Suprapubic skin (tissue), 4 donors: ENCODE measurements around the gene CDK13. TPM values are rescaled to one million over a fixed set of nuclear protein-coding genes. Genes with fewer than 3 reads are reported as not detected.
"Not testable (repeated sequence)": the region's sequence is repeated elsewhere in the genome, so short reads cannot be mapped to it uniquely, and the experiment has no call there.

Source experiments
- DNase-seq, 2 donors: peaks; one replicate each; pipeline ENCODE4 v3.0.0-alpha.2; 2019; ENCODE audit warnings: low spot score in 2 of 2
- H3K27ac ChIP-seq: fragments of 200-600 bp; sonication (generic); one replicate; pipeline ENCODE4 v1.5.1; 2019
- H3K27me3 ChIP-seq: fragments of 200-600 bp; sonication (generic); one replicate; pipeline ENCODE4 v1.5.1; 2019
- H3K36me3 ChIP-seq: fragments of 200-600 bp; sonication (generic); one replicate; pipeline ENCODE4 v1.5.1; 2019
- H3K4me1 ChIP-seq: fragments of 200-600 bp; sonication (generic); one replicate; pipeline ENCODE4 v1.5.1; 2019
- H3K4me3 ChIP-seq: fragments of 200-600 bp; sonication (generic); one replicate; pipeline ENCODE4 v1.5.1; 2019; ENCODE audit warnings: mild to moderate bottlenecking
- H3K9me3 ChIP-seq: fragments of 200-600 bp; sonication (generic); one replicate; pipeline ENCODE4 v1.5.1; 2019
- CTCF ChIP-seq, 2 donors: fragments of 200-600 bp in 1 of 2; fragments of 450-650 bp in 1 of 2; sonication (generic) in 1 of 2; IDR thresholded peaks; one replicate each; pipeline ENCODE4 v1.5.1; 2016 to 2019; ENCODE audit warnings: antibody characterized with exemption in 2 of 2, mild to moderate bottlenecking in 1 of 2, moderate library complexity in 1 of 2
- EP300 ChIP-seq: sonication (generic); formaldehyde crosslinking; IDR thresholded peaks from one replicate; pipeline ENCODE4 v1.6.1; 2017; ENCODE audit warnings: antibody characterized with exemption
- POLR2A ChIP-seq, 2 donors: fragments of 450-650 bp; IDR thresholded peaks; one replicate each; pipeline ENCODE4 v1.6.1; 2017; ENCODE audit warnings: antibody characterized with exemption in 2 of 2, mild to moderate bottlenecking in 2 of 2, moderate library complexity in 2 of 2
- POLR2AphosphoS5 ChIP-seq, 3 donors: sonication (generic); formaldehyde crosslinking; IDR thresholded peaks; one replicate each; pipeline ENCODE4 v1.6.1; 2017; ENCODE audit warnings: antibody characterized with exemption in 3 of 3
- WGBS: methylation state at CpG from one replicate; pipeline ENCODE4 v1.1.5; 2018; 5-methylcytosine and 5-hydroxymethylcytosine counted together
- total RNA-seq, 4 donors: library from RNA; depleted of rRNA; stranded (reverse); fragments of >200 nt; gene quantifications; one replicate each; pipeline ENCODE4 v1.1.0, GENCODE V29; 2016

CDK13 gene
- total RNA-seq, 4 donors from 2014 or later, result 47.1 to 123 (median 75.5) TPM

DNA sequence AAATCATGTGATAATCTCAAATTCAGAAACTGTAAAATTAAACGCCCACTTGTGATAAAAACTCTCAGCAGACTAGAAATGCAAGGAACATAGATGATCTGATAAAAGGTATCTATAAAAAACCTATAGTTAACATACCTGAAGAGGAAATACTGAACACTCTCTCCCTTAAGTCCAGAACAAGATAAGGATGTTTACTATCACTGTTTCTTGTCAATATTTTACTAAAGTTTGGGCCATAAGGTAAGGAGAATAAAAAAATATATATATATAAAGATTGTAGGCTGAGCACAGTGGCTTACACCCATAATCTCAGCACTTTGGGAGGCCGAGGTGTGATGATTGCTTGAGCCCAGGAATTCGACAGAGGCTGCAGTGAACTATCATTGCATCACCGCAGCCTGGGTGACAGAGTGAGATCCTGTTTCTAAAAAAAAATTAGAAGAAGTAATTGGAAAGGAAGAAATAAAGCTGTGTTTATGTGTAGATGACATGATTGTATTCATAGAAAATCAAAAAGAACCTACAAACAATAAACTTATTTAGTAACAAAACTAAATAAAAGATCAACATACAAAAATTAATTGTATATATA, 155.9 kb downstream of the CDK13 start:
- no peak overlapping the region for H3K4me3 ChIP-seq
- DNase-seq, result no peak
- no peak overlapping the region for H3K27ac ChIP-seq
- H3K4me1 ChIP-seq, result no peaks in the 10 kb centered on the region
- H3K9me3 ChIP-seq, result no peaks in the 10 kb centered on the region
- H3K36me3 ChIP-seq, result no peaks in the 10 kb centered on the region
- no peak for TF ChIP-seq POLR2A (IDR thresholded peaks at IDR 0.05)
- TF ChIP-seq POLR2AphosphoS5 (IDR thresholded peaks at IDR 0.05), result no peak
- TF ChIP-seq EP300, result no peak
- no peak for TF ChIP-seq CTCF (IDR thresholded peaks at IDR 0.05)
- 87% methylated on average over 4 of the region's 4 CpGs for WGBS
- no peaks in the 10 kb centered on the region for H3K27me3 ChIP-seq

DNA sequence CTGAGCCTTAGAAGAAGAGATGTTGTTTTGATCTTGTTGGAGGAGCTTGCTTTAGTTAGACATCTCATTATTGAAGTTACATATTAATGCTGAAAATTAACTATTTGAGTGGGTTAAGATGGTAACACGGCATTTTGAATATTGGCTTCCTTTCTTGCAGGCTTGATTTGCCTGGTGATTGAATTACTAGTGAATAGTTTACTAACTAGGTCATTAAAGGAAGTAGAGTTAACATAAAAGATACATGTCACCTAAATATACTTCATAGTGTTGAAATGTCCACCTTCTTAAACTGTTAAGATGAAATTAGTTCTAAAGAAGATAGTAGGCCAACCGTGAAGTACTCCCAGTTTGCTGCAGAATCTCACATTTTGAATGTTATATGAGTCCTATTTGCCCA, 165.9 kb downstream of the CDK13 start:
- Histone ChIP-seq H3K4me3 (no peak overlapping the region), H3K27me3 (no peaks in the 10 kb centered on the region), H3K4me1 (no peaks in the 10 kb centered on the region), H3K36me3 (no peaks in the 10 kb centered on the region), H3K27ac (no peak overlapping the region), H3K9me3 (no peaks in the 10 kb centered on the region)
- 90% methylated on average over 2 of the region's 2 CpGs for WGBS
- DNase-seq, result no peak
- TF ChIP-seq CTCF (IDR thresholded peaks at IDR 0.05), result no peak
- no peak for TF ChIP-seq POLR2AphosphoS5 (IDR thresholded peaks at IDR 0.05)
- TF ChIP-seq EP300, result no peak
- TF ChIP-seq POLR2A (IDR thresholded peaks at IDR 0.05), result no peak

DNA sequence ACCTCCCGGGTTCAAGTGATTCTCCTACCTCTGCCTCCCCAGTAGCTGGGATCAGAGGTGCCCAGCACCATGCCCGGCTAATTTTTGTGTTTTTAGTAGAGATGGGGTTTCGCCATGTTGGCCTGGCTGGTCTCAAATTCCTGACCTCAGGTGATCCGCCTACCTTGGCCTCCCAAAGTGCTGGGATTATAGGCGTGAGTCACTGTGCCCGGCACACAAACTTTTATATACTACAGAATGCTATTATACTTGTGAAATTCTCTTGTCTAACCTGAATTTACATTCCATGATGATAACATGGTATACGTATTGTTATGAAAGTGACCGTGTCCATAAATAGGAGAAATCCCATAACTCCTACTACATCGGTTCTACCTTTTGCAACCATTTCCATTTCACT, 167.1 kb downstream of the CDK13 start:
- not testable (repeated sequence) for H3K27me3 ChIP-seq, H3K36me3 ChIP-seq, DNase-seq, H3K4me1 ChIP-seq, H3K9me3 ChIP-seq, H3K27ac ChIP-seq, H3K4me3 ChIP-seq
- 95% methylated on average over 9 of the region's 9 CpGs for WGBS

DNA sequence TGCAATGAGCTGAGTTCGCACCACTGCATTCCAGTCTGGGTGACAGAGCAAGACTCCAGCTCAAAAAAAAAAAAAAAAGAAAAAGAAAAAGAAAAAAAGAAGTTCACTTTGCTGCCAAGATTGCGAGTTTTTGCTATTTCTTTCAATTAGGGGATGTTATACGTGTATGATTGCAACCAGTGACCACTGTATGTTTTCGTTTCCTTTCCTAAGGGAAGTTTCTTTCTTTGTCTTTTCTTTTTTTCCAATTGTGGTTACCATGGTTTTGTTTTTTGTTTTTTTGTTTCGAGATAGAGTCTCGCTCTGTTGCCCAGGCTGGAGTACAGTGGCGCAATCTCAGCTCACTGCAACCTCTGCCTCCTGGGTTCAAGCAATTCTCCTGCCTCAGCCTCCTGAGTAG, 168.1 kb downstream of the CDK13 start:
- H3K4me1 ChIP-seq, H3K27ac ChIP-seq, DNase-seq, H3K36me3 ChIP-seq, H3K4me3 ChIP-seq, H3K9me3 ChIP-seq, H3K27me3 ChIP-seq: not testable (repeated sequence)
- WGBS, result 86% methylated on average over 7 of the region's 7 CpGs

DNA sequence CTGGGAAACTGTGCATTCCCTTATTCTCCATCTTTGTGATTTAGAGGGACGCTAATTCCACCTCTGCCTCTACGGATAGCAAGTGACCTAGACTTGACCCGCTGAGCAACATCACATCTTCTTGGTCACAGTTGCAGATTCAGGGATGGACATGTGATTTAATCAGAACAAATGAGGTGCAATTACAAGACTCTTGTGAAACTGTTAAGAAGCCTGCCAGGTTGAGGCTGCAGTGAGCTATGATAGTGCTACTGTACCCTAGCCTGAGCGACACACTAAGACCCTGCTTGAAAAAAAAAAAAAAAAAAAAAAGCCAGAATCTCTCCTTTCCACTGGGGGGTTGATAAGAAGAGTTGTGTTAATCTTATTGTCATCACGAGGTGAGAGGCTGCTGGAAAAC, 170.0 kb downstream of the CDK13 start:
- WGBS, result 95% methylated on average over 5 of the region's 5 CpGs
- Histone ChIP-seq H3K27ac (no peak overlapping the region), H3K4me3 (no peak overlapping the region), H3K27me3 (no peaks in the 10 kb centered on the region), H3K36me3 (no peaks in the 10 kb centered on the region), H3K4me1 (no peaks in the 10 kb centered on the region), H3K9me3 (no peaks in the 10 kb centered on the region)
- TF ChIP-seq CTCF (IDR thresholded peaks at IDR 0.05) (no peak), POLR2AphosphoS5 (IDR thresholded peaks at IDR 0.05) (no peak), EP300 (no peak), POLR2A (IDR thresholded peaks at IDR 0.05) (no peak)
- no peak for DNase-seq

DNA sequence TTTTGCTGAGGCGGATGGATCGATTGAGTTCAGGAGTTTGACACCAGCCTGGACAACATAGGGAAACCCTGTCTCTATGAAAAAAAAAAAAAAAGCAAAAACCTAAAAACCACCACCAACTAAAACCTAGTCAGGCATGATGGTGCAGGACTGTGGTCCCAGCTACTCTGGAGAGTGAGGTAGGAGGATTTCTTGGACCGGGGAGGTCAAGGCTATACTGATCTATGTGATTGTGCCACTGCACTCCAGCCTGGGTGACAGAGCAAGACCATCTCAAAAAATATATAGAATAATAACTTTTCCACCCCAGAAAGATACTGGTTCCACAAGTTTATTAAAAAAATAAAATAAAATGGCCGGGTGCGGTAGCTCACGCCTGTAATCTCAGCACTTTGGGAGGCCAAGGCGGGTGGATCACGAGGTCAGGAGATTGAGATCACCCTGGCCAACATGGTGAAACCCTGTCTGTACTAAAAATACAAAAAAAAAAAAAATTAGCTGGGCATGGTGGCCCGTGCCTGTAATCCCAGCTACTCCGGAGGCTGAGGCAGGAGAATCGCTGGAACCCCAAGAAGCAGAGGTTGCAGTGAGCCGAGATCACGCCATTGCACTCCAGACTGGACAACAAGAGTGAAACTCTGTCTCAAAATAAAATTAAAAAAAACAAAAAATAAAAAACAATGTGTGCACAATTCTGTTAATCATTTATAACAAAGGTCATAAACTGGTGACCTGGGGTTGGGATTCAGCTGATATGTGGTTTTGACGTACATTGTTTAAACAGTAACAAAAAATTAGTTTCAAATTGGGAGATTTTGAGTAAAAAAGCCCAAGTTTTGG, 172.3 kb downstream of the CDK13 start:
- not testable (repeated sequence) for H3K27me3 ChIP-seq, H3K27ac ChIP-seq, DNase-seq, H3K9me3 ChIP-seq, H3K36me3 ChIP-seq, H3K4me1 ChIP-seq, H3K4me3 ChIP-seq
- WGBS, result 96% methylated on average over 14 of the region's 14 CpGs

- H3K4me3 ChIP-seq, result no peak overlapping the region
- TF ChIP-seq CTCF (IDR thresholded peaks at IDR 0.05), result no peak
- TF ChIP-seq POLR2AphosphoS5 (IDR thresholded peaks at IDR 0.05), result no peak
- TF ChIP-seq POLR2A (IDR thresholded peaks at IDR 0.05), result no peak
- no peak for TF ChIP-seq EP300
- DNase-seq, result no peak
- H3K4me1 ChIP-seq, result no peaks in the 10 kb centered on the region
- no peak overlapping the region for H3K27ac ChIP-seq
- H3K36me3 ChIP-seq, result no peaks in the 10 kb centered on the region
- 97% methylated on average over 2 of the region's 2 CpGs for WGBS
- H3K9me3 ChIP-seq, result no peaks in the 10 kb centered on the region
- no peaks in the 10 kb centered on the region for H3K27me3 ChIP-seq
Measured at GRCh38 chr7:40122940-40123254, 172.8 kb downstream of the CDK13 start.
